K562 (cell line): ENCODE results near the gene PACC1. TPM values are rescaled to one million over a fixed set of nuclear protein-coding genes. Genes with fewer than 3 reads are reported as not detected.

Source experiments
- EP400 ChIP-seq: fragments of 450-650 bp; IDR thresholded peaks from 2 replicates; pipeline ENCODE4 v1.6.1; 2017; ENCODE audit warnings: antibody characterized with exemption, mild to moderate bottlenecking, moderate library complexity
- ERF ChIP-seq: fragments of 450-650 bp; formaldehyde crosslinking; IDR thresholded peaks from 2 replicates; pipeline ENCODE4 v1.4.0; 2020; ENCODE audit warnings: mild to moderate bottlenecking, mixed read lengths
- LEF1 ChIP-seq: fragments of 450-650 bp; IDR thresholded peaks from 2 replicates; pipeline ENCODE4 v1.6.1; 2016; ENCODE audit warnings: mild to moderate bottlenecking
- NR3C1 ChIP-seq: sonication (generic); formaldehyde crosslinking; IDR thresholded peaks from 2 replicates; pipeline ENCODE4 v1.8.1; 2022; ENCODE audit warnings: missing genetic modification reagents
- ZKSCAN1 ChIP-seq: fragments of 150-350 bp; IDR thresholded peaks from 2 replicates; pipeline ENCODE4 v1.6.1; 2016; ENCODE audit warnings: low read depth, low read length
- ZNF143 ChIP-seq: sonication (generic); formaldehyde crosslinking; IDR thresholded peaks from 2 replicates; pipeline ENCODE4 v1.9.0; 2022; ENCODE audit warnings: mild to moderate bottlenecking, missing genetic modification reagents
- polyA plus RNA-seq, 8 experiments: library from polyadenylated mRNA; depleted of rRNA in 4 of 8; stranded (reverse) in 5 of 8; unstranded in 3 of 8; fragments of >200 nt; fragmentation: Nextera tagmentation in 2 of 8; fragmentation: Illumina TruSeq in 1 of 8; extraction: Ambion mirVana in 2 of 8; extraction: Trizol in 1 of 8; gene quantifications; 2 replicates each; pipeline versions ENCODE4 v1.2.1 to v1.2.3, GENCODE V29; 2011 to 2014; ENCODE audit warnings: inconsistent platforms in 1 of 8, missing spikeins in 1 of 8
- total RNA-seq, 7 experiments: library from RNA; depleted of rRNA in 6 of 7; stranded (reverse); fragments of >200 nt in 6 of 7; fragmentation: Illumina TruSeq in 2 of 7; extraction: Trizol in 2 of 7; gene quantifications; 2 replicates each; pipeline versions ENCODE4 v1.2.1 to v1.2.3, GENCODE V29; 2011 to 2021; ENCODE audit warnings: low replicate concordance in 1 of 7
- TF ChIP-seq, protein P1 (sequence below): fragments of 250-450 bp; sonication (Bioruptor Pico); IDR thresholded peaks from 2 replicates; pipeline ENCODE4 v1.9.0; 2021; ENCODE audit warnings: mild to moderate bottlenecking, inconsistent platforms

Gene PACC1
- total and polyA plus RNA-seq, 9 of the 15 experiments (the other 6 are each of a cell fraction or from before 2014, with no cell fraction given) = 7.1 to 19.3 (median 14.9) TPM

DNA sequence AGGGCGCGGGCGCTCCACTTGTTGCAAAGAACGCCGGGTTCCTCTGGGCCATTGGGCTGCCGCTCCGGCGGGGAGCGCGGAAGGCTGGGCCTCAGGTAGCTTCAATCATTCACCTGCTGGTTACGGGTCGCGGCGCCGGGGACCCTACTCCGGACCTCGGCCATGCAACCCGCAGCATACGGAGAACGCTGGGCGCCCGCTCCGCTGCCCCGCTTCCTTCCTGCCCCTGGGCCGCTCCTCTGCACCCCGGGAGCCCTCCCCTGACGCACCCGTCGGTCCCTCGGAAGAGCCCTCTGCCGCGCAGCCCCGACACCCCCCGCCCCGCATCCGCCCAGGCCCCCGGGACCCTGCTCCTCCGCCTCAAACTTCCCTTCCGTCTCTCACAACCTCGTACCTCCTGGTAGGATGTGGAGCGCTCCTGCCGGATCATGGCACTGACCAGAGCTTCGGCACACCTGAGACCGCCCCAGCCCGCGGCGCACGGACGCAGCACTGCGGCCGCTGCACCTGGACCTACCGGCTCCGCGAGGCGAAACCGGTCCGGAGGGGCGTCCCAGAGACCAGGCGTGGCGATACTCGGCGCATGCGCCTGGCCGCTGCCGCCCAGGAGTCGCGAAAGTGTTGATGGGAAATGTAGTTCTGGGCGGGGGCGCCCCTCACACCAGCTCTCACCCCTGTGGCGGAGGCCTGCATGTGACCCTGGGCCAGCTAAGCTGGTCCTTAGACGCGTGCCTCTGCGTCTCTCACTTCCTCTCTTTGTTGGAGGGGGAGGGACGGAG lies at the start of gene PACC1 (continued):
- TF ChIP-seq, protein P1, sequence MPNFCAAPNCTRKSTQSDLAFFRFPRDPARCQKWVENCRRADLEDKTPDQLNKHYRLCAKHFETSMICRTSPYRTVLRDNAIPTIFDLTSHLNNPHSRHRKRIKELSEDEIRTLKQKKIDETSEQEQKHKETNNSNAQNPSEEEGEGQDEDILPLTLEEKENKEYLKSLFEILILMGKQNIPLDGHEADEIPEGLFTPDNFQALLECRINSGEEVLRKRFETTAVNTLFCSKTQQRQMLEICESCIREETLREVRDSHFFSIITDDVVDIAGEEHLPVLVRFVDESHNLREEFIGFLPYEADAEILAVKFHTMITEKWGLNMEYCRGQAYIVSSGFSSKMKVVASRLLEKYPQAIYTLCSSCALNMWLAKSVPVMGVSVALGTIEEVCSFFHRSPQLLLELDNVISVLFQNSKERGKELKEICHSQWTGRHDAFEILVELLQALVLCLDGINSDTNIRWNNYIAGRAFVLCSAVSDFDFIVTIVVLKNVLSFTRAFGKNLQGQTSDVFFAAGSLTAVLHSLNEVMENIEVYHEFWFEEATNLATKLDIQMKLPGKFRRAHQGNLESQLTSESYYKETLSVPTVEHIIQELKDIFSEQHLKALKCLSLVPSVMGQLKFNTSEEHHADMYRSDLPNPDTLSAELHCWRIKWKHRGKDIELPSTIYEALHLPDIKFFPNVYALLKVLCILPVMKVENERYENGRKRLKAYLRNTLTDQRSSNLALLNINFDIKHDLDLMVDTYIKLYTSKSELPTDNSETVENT = peak; percentile 55; the same call in 1 of the 2 replicates
- TF ChIP-seq ERF (no peak), LEF1 (peak; percentile 85; the same call in 1 of the 2 replicates), ZKSCAN1 (peak; percentile 54; the same call in 1 of the 2 replicates), EP400 (peak; percentile 76; the same call in 1 of the 2 replicates), NR3C1 (CRISPR knock-in tag) (no peak), ZNF143 (peak; percentile 96)
- TF ChIP-seq, all 486 proteins: peak for 112
